Fibroblast of lung (primary cell): Measurements from ENCODE around the gene CADM2.

Experiments used
- CTCF ChIP-seq, 2 donors: IDR thresholded peaks in 1 of 2; conservative IDR thresholded peaks in 1 of 2; 1 replicate in 1 of 2; 2 replicates in 1 of 2; pipeline ENCODE4 v1.5.1; 2011 to 2012; ENCODE audit warnings: low read length in 2 of 2, control low read depth in 1 of 2, inconsistent platforms in 1 of 2, low read depth in 1 of 2, mild to moderate bottlenecking in 1 of 2
- EZH2 ChIP-seq: IDR thresholded peaks from 2 replicates; pipeline ENCODE4 v1.5.1; 2012; ENCODE audit warnings: low read length, control low read depth, mild to moderate bottlenecking; ENCODE audit errors: missing control alignments

- TF ChIP-seq CTCF (conservative IDR thresholded peaks at IDR 0.05 in 1 of 2, IDR thresholded peaks at IDR 0.05 in 1 of 2; ENCODE audit: low read depth in 1 of 2, low read length in 2 of 2), result no peak
- no peak for TF ChIP-seq EZH2
Measured at GRCh38 chr3:85090495-85090894, 131.7 kb downstream of the CADM2 start.
